Stimulated activated CD4-positive, alpha-beta T cell treated with anti-CD3 and anti-CD28 coated beads, Interleukin-4, amount 100 ng/mL, for 24 hours (primary cell): ENCODE data around the gene DBNL.
"Not testable (repeated sequence)": the region's sequence is repeated elsewhere in the genome, so short reads cannot be mapped to it uniquely, and the experiment has no call there.

ENCODE experiments used
- DNase-seq: peaks from one replicate; pipeline ENCODE4 v3.0.0-alpha.2; 2020

Gene DBNL

GRCh38 chr7:44044315-44045225 is at the start of gene DBNL:
DBNL (plus strand) TSS chr7:44044702; CDS start chr7:44044738, 36 bp downstream.
- DNase-seq, result peak; percentile 94

DNA sequence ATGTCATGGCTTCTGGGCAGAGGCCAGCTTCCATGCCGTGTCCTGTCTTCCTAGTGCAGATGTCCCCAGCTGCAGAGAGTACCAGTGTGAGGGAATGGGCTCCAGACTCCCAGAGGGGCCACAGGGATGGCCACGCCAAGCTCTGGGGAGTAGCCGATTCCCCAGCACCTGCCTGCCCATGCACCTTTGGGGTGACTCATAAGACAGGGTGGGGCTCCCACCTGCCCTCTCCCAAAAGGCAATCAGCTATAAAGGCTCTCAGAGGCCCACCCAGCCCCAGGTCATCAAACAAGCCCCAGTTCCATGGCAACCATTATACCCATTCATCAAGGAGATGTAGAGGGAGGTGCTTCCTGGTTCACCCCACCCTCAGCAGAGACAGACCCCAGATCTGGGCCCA is 47.0 kb upstream of the DBNL start, which contains the start of gene SPDYE1:
TSS of gene SPDYE1 (plus strand) at position 366 of the 400 bp plus-strand sequence. CDS start 2,053 bp downstream, outside the sequence.
- DNase-seq, result not testable (repeated sequence)

- not testable (repeated sequence) for DNase-seq
These were observed 32.4 kb upstream of the DBNL start for GRCh38 chr7:44012081-44012480.

DNA sequence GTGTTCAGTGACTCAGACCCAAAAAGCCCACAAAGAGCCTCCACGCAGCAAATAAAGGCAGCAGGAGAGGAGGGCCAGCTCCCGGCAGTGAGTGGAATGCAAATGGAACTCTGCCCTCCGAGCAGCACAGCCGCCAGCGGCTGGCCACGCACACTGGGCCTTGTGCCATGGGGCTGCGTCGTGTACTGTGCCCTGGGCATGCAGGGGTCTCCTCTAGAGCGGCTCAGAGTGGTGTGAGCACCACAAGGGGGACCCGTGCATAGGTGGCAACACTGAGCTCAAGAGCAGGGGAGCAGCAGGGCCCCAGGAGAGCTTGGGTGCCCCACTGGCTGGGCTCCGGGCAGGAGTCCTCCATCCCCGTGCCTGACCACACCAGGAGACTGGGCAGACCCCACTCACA is 29.4 kb upstream of the DBNL start:
- not testable (repeated sequence) for DNase-seq

DNA sequence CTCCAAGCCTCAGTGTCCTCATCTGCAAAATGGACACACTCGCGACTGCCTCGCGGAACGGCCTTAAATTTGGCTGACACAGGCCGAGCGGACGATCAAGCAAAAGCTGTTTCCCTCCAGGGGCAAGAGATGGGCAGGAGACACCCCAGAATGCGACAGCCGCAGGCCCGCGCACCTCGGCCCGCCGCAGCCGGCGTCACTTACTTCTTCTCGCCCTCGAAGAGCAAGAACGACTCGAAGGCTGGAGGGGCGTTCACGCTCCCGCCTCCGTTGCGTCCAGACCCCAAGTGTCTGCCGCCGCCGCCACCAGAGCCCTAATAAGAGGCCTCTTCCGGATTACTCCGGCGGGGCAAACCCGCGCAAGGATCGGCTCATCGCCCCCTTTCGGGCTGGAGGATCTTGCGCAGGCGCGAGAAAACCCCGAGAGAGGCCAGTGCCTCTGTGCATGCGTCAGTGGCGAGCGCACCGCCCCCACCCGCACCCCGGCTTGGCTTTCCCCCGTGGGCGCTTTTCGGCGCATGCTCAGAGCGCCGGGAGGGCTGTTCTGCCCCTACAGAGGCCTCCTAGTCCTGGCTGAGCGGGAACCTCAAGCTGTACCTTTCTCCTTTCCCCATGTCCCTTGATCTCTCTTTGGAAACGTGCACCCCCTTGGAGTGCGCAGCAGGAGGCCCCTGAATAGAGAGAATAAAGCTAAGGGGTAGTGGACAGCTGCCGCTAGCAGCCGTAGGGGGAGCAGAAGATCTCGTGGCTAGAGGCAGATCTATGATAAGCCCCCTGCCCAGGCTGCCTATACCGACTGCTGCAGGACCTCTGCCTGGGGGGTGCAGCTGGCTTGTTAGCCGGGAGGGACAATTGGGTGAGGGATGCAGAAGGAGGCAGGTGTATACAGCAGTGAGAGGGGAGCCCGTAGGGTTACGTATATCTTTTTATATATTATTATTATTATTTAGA is 25.4 kb upstream of the DBNL start:
- DNase-seq, result peak; percentile 99

DNA sequence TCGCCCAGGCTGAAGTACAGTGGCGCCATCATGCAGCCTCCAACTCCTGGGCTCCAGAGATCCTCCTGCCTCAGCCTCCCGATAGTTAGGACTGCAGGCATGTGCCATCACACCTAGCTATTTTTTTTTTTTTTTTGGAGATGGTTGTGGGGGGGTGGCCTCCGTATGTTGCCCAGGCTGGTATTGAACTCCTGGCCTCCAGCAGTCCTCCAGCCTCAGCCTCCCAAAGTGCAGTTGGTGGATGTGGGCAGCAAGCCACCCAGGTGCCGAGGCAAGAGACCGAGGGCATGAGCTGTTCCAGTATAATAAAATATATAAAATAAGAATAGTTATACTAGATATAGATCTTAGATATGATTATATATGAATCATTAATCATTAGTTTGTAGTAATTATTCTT is 24.7 kb upstream of the DBNL start:
- not testable (repeated sequence) for DNase-seq

- not testable (repeated sequence) for DNase-seq
These were observed 22.4 kb upstream of the DBNL start for GRCh38 chr7:44022069-44022468.

DNA sequence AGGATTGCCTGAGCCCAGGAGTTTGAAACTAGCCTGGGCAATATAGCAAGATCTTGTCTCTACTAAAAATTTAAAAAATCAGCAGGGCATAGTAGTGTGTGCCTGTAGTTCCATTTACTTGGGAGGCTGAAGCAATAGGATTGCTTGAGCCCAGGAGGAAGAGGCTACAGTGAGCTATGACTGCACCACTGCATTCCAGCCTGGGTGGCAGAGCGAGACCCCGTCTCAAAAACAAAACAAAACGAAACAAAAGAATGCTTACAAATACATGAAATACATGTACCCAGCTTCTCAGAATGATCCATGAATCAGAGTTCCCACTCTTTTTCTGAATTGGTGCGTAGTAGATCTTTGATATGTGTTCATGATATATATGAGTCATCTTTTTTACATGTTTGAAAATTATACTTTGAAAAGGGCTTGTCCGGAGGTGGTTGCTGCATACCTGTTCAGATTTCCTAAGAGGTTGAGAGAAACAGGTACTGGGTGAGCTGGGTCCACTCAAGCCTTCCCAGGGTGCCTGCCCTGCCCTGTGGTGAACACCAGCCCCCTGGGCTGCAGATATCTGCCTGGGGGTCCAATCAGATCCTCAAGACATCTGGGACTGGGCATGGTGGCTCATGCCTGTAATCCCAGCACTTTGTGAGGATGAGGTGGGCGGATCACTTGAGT is 21.6 kb upstream of the DBNL start:
- peak; percentile 24 for DNase-seq

DNA sequence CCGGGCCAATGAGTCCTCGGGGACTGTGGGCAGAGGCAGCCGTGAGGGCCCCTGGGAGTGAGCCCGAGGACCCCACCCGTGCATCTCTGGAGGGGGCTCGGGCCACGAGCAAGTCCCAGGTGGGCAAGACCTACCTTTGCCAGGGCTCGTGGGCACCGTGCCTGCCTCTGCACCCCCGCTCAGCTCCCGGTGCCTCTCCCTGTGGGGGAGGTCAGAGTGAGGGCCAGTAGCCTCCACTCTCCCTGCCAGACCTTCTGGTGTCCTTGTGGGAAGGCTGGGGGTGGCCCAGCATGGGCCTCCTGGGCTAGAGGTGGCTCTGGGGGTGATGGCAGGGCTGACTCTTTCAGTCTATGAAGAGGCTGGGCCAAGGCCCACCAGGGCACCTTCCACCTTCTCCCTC is 15.1 kb upstream of the DBNL start:
- DNase-seq, result not testable (repeated sequence)

GRCh38 chr7:44030029-44030428 is 14.5 kb upstream of the DBNL start:
- DNase-seq, result not testable (repeated sequence)

GRCh38 chr7:44031319-44031718 is 13.2 kb upstream of the DBNL start:
- not testable (repeated sequence) for DNase-seq

DNA sequence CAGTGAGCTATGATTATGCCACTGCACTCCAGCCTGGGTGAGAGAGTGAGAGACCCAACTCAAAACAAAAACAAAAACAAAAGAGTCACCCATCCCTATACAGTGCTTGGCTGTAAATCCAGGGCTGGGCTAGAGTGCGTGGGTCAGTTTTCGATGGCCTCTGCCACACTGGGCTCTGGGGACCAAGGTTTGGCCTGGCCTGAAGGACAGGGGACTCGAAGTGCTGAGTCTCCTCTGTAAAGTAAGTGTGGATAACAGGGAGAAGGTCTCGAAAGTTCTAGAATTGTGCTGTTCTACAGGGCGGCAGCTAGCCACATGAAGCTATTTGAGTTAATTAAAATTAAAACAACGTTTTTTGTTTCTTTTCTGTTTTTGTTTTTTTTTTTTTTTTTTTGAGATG is 12.5 kb upstream of the DBNL start:
- not testable (repeated sequence) for DNase-seq

- not testable (repeated sequence) for DNase-seq
These were observed 10.3 kb upstream of the DBNL start for GRCh38 chr7:44033971-44034844.

DNA sequence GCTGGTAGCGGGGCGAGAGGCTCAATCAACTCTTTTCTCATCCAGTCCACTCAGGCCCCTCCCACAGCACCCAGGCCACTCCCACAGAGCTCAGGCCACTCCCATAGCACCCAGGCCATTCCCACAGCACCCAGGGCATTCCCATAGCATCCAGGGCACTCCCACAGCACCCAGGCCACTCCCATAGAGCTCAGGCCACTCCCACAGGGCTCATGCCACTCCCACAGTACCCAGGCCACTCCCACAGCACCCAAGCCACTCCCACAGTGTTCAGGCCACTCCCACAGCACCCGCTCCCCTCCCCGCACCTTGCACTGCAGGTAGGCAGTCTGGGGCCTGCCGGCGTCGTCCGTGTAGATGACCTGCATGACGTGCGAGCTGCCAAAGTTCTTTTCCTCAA is 8.1 kb upstream of the DBNL start:
- peak; percentile 37 for DNase-seq

GRCh38 chr7:44037951-44038350 is 6.6 kb upstream of the DBNL start:
- DNase-seq, result not testable (repeated sequence)

DNA sequence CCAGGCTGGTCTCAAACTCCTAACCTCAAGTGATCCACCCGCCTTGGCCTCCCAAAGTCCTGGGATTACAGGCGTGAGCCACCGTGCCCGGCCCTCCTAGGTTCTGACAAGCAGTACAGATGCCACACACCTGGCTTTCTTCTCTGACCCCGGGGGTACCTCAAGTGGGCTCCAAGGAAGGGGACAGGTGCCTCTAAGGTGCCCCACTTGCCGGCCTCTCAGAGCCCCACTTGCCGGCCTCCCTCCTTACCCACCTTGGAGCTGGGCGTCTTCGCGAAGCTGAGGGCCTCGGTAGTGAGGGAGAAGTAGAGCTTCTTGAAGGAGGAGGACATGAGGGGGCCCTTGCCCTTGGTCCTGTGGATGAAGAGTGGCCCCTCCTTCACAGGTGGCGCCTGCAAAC is 5.9 kb upstream of the DBNL start:
- not testable (repeated sequence) for DNase-seq

DNA sequence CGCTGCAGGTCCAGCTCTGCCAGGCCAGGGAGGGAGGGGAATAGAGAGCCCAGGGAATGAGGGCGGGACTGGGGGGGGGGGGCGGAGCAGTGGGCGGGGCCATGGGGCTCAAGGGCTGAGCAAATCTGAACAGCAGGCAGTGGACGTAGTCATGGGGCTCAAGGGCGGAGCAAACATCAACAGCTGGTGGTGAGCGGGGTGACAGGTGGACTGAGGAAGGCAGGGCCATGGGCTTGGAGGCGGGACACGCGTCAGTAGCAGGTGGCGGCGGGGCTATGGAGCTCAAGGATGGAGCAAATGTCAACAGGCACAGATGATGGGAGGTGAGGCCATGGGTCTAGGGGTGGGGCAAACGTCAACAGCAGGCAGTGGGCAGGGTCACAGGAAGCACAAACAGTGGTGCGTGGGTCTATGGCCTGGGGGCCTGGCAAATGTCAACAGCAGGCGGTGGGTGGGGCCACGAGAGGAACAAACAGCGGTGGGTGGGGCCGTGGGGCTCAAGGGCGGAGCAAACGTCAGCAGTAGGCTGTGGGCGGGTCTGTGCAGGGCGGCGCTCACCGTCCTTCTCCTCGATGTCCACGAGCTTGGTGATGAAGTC is 5.4 kb upstream of the DBNL start:
- peak; percentile 81 for DNase-seq

DNA sequence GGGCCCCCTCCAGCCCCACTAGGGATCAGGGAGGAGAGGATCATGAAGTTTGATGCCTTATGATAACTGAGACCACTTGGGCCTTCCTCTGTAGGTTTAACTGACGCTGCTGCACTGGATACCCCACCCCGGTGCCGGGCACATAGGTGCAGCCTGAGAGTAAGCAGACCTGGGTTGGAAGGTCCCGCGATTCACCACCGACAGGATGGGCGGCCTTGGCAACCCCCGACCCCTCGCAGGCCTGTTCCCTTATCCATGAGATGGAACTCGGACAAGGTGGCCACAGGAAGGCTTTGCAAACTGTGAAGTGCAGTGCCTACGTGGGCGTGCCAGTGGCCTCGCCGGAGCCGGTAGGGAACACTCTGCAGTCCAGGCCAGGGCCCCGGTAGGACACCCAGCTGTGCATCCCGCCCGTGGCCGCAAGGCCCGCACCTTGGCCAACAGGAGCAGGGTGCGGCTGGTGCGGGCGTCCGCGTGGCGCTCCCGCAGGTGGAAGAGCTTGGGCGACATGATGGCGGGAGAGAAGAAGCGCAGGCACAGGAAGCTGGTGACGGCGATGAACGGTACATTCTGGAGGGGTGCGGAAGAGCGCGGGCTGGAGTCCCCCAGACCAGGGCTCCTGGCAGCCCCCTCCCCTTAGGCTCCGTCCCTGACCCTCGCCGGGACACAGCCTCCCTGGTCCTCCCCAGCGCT is 4.6 kb upstream of the DBNL start:
- DNase-seq, result not testable (repeated sequence)

- peak; percentile 61 for DNase-seq
These were observed 4.0 kb upstream of the DBNL start for GRCh38 chr7:44040493-44040891.

GRCh38 chr7:44042221-44042620 is 2.3 kb upstream of the DBNL start:
- no peak for DNase-seq

DNA sequence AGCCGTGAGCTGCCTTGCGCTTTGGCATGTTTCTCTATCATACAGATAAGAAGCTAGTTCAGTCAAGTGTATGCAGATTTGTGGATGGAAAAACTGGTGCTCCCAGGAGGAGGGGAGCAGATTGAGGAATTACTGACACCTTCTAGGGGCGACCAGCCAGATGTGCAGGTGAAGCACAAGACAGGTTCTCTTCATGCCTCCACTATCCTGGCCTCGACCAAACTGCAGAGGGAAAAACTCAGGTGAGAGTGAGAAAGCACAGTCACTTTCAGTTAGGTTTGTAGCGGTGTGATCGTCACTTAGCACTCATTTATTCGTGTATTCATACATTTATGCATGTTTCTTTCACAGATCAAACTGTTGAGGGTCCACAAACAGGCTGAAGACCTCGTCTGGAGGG is 600 bp upstream of the DBNL start:
- no peak for DNase-seq
